GM21723 (cell line): ENCODE results near the gene SLC23A3.

Experiments
- ATAC-seq: cut with Tn5 transposase; IDR thresholded peaks from one replicate; pipeline ENCODE4 v1.9.1; 2021; ENCODE audit warnings: mild to moderate bottlenecking, moderate library complexity; ENCODE audit not compliant: unreplicated experiment

Gene SLC23A3

DNA sequence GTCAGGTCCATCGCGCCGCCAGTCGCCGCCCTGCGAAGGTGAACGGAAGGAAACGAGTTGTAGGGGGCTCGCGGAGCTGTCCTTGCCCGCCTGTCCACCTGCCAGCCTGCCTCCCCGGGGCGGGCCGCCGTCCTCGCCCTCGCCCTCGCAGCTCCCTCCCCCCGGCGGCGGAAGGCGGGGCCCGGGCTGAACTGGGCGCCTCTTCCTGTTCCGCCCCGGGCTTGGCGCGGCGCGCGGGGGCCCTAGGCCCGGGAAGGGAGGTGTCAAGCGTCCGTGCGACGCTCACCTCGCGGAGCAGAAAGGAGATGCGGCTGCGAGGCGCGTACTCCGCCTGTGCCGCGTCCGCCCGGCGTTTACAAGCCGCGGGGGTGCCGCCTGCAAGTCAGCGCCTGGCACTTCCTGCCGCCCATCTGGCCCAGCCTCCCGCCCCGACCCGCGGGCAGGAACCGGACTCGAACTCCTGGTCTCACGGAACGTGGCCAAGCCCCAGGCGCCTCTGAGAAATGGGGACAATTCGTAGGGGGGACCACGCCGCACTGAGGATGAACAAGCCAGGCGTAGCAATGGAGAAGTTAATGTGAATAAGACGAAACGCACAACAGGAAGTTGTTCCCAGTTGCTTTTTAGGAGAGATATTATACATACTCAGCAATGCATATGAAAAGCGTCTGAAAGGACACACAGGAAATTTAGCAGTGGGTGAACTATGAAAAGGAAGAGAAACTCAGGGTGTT is 7.2 kb upstream of the SLC23A3 start, which contains the start of gene CNPPD1:
Gene CNPPD1 (minus strand): TSS at position 108 of the 734 bp plus-strand sequence. CDS start 97 bp downstream, at position 11.
- ATAC-seq, result peak; percentile 73

DNA sequence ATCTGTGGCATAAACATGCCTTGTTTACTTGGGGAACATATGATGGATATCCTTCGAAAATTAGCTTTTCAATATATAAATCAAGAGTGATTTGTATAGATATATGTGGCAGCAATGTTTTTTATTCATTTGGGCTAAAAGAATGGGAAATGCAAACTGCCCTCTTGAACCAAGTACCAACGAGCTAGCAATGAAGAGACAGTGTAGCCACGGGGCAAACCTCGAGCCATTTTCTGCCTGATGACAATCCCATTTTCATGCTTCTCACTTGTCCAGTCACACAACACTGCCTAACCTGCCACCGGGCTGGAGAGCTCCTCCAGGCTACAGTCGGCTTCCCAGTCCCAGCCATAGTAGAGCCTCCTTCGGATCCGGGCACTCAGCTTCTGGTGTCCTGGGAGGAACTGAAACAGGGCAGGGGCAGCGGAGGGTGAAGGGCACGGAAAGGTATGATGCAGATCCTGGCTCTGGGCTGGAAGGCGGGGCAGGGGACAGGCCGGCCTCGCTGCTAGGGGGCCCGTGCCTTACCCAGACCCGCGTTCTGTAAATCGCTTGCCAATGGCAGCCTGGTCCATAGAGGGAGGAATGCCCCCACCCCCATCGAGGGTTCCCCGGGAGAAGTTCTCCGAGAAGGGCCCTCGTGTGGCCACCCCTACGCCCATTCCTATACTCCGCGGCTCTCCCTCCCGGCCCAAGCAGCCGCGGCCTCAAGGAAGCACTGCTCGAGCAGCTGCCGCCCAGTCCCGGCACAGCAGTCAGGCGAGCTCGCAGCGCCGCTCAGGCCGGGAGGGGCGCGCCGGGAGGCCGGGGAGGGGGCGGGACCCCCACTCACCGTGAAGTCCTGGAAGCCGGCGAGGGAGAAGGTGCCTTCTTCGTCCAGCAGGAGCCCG is 6.3 kb upstream of the SLC23A3 start:
- peak; percentile 31 for ATAC-seq

DNA sequence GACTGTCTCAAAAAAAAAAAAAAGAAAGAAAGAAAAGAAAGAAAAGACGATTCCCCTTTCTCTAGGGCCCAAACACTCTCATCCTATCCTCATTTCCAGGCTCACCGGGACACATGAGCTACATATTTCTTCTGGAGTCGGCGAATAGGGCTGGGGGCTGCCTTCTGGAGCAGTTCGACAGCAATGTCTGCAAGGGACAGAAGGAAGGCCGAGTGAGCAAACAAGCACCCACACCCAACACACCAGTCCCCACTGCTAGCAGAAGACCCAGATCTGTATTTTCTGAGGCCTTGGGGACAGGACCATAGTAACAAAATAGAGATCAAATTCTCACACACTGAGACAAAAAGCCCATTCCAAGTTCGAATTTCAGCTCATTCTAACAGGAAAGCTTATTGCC is 5.7 kb upstream of the SLC23A3 start:
- ATAC-seq, result no peak

DNA sequence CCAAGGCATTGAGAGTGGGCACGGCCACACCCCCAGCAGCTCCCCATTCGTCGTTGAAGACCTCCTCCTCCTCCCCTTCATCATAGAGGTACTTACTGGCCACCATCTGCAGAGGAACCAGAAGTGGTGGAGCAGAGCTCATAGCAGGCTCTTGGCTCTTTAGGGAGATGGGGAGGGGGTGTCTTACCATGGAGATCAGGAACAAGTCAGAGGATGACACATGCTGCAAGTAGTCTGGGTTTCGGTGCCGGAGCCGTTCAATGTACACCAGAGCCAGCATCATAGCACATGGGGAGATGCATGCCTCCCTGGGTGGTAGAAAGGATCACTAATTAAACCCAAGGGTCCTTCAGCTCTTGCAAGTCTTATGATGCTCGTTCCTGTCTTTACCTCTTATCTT is 5.0 kb upstream of the SLC23A3 start:
- no peak for ATAC-seq

DNA sequence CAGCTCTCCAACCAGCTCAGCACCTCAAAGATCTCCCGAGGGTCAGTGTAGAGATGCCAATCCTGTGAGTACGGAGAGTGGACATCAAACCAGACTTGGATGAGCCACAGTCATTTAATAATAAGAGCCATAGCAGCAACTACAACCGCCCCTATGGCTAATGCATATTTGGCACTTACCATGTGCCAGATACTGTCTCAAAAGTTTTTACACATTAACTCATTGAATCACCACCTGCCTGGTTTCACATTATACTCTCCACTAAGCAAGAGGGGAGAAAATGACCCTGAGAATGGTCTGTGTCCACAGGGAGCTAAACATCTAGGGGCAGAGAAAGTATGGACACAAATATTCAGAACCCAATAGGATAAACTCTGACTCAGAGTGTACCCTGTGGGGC is 4.3 kb upstream of the SLC23A3 start:
- ATAC-seq, result no peak

DNA sequence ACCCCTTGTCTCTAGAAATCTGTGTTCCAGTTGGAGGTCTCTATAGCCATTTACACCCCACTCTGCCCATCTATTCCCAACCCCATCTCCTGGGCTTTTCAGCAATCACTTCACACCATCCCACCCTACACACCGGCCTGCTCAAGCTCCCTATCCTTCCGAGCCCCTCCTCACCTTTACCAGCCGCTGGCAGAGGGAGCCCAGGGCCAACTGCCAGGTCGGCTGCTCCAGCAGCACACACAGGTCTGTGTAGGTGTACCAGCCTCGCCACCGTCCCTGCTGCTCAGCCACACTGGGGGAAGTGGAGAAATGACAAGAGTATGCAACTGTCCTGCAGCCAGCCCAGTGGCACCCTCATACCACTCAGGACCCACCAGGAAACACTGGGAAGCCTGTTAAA is 3.3 kb upstream of the SLC23A3 start:
- ATAC-seq, result no peak

DNA sequence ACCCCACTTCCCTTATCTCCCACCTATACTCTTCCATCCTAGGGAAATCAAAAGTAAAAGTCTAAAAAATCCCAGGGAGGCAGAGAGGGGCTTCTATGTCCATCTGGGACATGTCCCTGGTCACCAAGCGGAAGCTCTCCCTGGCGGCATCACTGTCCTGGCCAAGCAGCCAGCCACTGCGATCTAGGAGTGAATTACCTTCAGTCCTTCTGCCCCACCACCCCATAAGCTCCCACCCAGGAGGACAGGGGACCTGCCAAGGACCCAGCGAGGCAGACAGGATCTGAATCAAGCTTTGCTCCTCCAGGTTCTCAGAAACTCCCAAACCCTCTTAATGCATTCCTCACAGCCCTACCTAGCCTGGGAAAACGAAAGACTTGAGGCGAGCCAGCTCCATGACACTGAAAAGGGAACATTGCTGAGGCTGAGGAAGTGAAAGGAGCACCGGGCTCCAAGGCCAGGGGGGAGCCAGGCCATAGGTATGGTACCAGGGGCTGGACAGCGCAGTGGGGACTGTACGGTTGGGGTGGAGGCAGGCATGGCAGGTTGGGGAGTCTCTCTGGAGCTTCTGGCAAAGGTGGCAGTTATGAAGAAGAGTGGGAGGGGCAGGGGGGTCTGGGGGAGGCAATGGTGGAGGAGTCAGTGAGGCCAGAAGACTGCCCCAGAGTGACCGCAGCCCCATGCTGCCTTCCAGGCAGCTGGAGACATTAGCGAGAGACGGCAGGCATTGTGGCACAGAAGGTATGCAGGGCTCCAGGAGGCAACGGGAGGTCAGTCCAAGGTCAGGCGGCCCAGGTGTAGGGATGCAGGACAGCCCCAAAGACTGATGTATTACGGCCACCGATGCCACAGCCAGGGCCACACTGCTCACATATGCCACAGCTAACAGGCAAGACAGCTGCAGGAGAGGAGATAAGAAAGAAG is 2.7 kb upstream of the SLC23A3 start:
- no peak for ATAC-seq

DNA sequence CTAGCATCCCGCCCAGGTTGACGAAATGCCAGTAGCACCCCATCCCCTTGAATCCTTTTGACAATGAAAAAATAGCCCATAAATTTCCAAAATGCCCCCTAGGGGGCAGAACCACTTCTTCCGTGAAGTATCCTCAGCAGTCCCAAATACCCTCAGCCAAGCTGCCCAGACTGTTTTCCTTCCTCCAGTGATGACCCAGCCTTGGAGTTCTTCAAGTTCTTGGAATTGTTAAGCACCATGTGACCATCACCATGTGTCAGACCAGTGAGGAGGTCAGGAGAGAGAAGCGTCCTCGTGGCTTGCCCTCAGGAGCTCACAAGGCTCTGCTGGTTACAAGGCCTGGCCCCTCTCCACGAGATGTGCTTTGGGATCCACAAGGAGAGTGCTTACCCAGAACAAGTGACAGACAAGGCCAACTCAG is 1.4 kb upstream of the SLC23A3 start:
- no peak for ATAC-seq

DNA sequence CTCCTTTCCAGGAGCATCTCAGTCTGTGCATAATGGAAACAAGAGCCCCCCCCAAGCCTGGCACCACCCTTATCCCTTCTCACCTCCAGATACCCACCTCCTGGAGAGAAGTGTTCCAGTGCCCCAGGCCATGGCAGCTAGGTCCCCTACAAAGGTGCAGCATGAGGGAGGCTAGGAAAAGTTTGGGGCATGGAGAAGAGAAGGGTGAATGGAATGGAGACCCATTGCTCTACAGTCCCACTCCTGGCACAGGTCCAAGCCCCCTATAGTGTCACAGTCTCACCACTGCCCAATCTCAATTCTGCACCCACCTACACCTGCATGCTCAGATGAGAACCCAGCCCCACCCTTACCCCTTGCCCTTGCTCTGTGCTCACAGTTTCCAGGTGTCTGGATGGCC is 897 bp downstream of the SLC23A3 start:
- ATAC-seq, result no peak

DNA sequence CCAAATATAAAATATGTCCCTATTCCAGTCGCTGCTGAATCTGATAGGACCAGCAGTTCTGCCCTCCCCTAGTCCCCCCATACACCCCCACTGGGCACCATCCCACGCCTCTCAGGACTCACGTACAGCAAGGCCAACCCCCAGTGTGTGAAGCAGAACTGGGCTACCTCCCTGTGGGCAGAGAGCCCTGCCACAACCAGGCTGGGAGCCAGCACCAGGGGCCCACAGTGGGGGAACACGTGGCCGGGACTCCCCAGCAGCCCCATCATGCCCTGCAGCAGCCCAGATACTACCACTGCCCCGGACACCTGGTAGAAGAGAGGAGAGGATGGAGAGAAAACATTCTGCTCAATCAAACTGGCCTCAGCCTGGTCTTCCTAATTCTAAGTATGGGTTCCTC is 1.3 kb downstream of the SLC23A3 start:
- no peak for ATAC-seq

DNA sequence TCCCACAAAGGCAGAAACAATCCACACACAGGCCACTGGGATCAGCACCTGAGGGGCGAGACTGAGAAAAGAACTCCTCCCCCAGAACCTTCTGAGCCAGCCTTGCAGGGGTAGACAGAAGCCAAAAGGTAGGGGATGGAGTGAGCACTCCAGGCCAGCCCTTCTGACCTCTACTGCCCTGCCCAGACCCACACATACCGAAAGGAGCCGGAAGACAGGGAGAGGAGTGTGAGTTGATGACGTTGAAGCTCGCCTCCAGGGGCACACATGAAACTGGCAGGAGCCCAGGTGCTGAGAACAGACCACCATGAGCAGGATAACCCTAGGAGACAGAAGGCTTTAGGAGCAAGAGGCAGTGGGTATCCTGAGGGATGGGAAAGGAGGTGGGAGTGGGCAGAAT is 1.8 kb downstream of the SLC23A3 start:
- no peak for ATAC-seq

DNA sequence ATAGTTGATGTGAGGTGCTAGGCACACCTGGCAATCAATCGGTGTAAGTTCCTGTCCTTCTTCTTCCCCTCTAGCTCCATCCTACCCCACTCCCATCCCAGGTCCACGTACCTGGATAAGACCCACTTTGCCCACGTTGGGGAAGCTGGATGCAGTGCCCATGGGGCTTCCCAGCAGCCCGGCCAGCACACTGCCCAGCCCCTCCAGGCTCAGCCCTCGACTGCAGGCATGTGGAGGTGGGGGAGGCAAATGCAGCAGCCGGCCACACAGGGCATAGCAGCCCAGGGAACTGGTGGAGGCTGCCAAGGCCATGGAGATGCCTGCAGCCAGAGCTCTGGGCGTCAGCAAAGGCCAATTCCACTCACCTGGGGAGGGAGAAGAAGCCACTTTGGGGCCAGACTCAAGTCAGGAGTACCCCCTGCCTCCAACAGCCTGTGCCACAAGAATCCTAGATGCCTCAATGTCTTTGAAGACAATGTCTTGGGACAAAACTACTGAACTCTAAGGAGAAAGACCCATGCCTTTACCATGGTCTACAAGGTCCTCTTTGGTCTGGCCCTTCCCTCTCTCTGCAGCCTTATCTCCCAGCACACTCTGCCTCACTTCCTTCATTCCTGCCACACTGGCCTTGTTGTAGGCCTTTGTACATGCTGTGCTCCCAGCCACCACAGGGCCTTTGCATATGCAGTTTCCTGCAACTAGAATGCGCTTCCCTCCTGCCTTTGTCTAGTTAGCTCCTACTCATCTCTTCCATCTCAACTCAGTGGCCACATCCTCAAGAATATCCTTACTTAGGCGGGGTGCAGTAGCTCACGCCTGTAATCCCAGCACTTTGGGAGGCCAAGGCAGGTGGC is 4.5 kb downstream of the SLC23A3 start:
- no peak for ATAC-seq

DNA sequence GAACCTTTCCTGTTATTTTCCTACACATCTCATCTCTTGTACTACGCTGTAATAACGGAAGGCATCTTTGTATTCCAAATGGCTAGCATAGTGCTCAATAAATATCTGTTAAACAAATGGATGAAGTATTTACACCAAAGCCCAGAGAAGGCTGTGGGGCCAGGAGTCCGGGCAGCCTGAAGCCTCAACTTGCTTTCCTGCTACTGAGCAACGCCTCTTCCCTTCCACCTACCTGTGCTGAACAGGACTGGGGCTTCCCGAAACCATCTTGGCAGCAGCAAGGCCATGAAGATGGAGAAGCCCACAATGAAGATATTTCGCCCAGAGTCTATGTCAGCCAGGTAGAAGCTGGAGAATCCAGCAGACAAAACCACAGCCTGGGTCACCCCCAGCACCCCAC is 6.7 kb downstream of the SLC23A3 start:
- ATAC-seq, result no peak

DNA sequence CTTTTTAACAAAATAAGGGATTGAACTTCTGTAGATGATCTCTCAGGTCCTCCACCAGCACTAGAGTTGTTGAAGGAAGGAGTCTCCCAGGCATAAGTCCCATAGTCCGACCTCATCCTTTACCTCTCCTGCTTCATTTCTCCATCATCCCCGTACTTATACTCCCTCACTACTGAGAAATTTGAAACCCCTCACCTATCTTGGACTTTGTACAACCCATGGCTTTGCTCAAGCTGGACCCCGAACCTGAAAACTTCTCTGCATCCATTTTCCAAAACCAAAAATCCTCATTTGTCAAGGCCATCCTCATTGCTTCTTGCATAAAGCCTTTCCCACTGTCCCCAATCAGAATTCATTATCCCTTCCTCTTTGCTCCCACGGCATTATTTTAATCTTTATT is 8.7 kb downstream of the SLC23A3 start:
- no peak for ATAC-seq

DNA sequence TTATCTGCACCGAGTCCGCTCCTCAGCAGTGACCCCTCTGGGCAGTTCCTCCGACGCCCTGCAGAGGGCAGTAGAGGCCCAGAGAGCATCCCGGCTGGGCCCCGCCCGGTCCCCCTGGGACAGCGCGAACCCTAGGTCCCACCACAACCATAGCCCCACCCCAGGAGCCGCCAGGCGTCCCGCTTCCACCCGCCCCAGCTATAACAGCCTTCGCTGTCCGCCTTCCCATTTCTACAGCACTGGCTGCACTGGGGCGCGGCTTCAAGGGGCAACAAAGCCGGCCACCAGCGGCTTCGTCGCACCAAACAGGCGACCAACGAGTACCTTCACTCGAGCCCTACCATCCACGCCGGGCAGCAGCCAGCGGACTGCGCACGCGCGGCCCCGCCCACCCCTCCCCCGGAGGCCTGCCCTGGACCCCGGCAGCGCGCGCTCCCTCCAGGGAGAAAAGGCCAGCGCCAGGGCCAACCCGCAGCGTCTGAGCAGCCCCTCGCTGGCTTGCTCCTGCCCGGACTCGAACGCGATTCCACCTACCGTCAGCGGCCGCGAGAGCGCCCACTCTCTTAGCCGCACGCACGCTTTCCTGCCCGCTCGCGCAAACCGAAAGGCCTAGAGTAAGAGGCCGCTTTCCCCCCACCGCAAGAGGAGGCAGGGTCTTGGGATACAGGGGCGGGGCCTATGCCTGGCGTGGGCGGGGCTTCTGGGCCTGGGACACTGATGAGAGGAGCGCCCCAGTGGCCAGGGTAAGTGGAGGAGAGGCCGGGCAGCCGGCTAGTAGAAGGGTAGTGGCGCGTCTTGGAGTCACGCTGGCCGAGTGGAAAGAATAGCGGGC is 9.4 kb downstream of the SLC23A3 start, which contains the start of gene NHEJ1:
Gene NHEJ1 (minus strand): TSS at position 630 of the 832 bp plus-strand sequence. CDS start 2,453 bp downstream, outside the sequence.
- ATAC-seq, result peak; percentile 93

DNA sequence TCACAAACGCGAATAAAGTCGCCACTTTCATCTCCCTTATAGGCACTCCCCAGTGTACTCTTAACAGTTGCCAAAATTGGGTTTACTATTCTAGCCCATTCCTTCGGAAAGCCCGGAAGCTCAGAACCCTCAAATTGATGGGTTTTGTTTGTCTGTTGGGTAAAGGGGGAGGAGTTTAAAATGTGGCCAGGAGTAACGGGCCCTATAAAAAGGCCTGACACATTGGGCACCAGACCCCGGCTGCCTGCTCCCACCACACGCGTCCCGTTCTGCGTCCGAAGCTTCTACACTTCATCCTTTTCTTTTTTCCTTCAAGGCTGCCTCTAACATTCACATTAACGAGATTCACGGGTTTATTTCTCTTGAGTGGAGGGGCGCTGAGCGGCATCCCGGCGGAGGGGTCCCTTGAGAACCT is 10.1 kb downstream of the SLC23A3 start:
- no peak for ATAC-seq

DNA sequence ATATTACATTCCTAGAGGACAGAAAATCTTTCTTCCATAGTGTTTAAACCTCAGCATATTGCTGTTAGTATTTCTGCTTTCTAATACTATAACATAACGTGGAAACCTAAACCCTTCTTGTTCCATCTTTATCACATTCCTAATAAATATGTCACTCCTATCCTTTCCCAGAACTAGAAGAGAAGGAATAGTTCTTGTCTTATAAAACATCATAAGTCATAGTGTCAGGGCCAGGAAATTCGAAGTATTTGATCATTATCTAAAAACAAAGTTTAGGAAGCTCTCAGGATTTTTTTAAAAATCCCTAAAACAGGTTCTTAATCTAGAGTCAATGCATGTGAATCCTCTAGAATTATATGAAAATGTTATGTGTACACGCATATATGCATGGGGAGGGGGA is 11.2 kb downstream of the SLC23A3 start:
- ATAC-seq, result no peak

DNA sequence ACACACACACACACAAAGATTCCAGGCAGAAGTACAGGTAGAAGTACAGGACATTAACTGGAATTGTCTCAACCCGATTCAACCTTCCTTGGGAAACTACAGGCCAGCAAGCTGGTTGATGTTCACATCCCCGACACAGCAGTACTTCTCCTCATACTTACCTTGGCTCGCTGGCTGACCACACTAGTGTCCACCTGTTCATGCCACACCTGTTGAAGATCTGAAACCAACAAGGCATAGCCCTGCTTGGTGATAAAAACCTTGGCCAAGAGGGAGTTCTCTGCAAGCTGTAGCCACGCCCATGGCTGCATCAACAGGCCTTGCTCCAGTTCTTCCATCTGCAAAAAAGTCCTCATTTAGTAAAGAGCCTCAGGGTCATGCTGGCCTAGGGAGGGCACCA is 11.8 kb downstream of the SLC23A3 start:
- no peak for ATAC-seq

DNA sequence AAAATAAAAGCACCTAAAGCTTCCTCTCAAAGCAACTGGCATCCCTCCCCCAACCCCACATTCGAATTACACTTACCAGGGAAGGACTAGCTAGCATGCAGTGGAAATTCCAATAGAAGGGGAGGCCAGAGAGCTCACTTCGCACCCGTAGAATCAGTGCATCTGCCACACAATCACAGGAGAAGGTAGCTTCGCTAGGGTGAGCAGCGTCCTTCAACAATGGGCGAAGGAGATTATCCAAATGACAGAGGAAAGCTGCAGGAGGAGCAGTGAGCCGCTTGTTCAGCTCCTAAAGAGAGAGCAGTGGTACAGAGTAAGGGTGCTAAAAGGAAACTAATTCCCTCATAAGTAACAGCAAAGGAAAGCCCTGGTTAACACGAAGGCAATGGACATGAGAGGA is 12.4 kb downstream of the SLC23A3 start:
- ATAC-seq, result no peak
